AG04449 (cell line): ENCODE results near the gene STH.

Source experiments
- CTCF ChIA-PET: fragments of 350-600 bp; formaldehyde crosslinking; extraction: SDS; loops from one replicate; lab custom pipeline; 2021; ENCODE audit warnings: antibody characterized with exemption; lab: Yijun Ruan, JAX
- POLR2A ChIA-PET: fragments of 400-600, 350-600 bp; formaldehyde crosslinking; extraction: SDS; loops from one replicate; lab custom pipeline; 2020; ENCODE audit warnings: antibody characterized with exemption, inconsistent platforms; lab: Yijun Ruan, JAX
- DNase-seq: peaks from one replicate; pipeline ENCODE4 v3.0.0-alpha.2; 2010; ENCODE audit warnings: low read depth, low spot score
- H3K4me3 ChIP-seq: 2 replicates; pipeline ENCODE4 v1.5.1; 2011; ENCODE audit warnings: low read depth, mild to moderate bottlenecking, control low read depth, low read length
- CTCF ChIP-seq: IDR thresholded peaks from one replicate; pipeline ENCODE4 v1.5.1; 2011; ENCODE audit warnings: mild to moderate bottlenecking, moderate library complexity, low read length, control low read depth, inconsistent platforms; ENCODE audit not compliant: insufficient read depth; ENCODE audit errors: missing control alignments

Gene STH

GRCh38 chr17:46037722-46038255 lies 38.7 kb downstream of the STH start:
- ChIA-PET POLR2A (no interaction called here), CTCF (interaction anchor here (0.6 to 12.2 kb wide), 5 partner anchors 9 to 155 kb away, joined by 3 to 131 read pairs (median 6); partner anchors contain the start of gene KANSL1)
- DNase-seq: no peak
- no peak for TF ChIP-seq CTCF
- no peak overlapping the region for H3K4me3 ChIP-seq

GRCh38 chr17:46038414-46038813 lies 39.4 kb downstream of the STH start:
- no peak overlapping the region for H3K4me3 ChIP-seq
- TF ChIP-seq CTCF: no peak
- CTCF ChIA-PET: interaction anchor here (1.6 to 12.2 kb wide), 5 partner anchors 10 to 154 kb away, joined by 4 to 131 read pairs (median 9); partner anchors contain the start of gene KANSL1
- DNase-seq: no peak
- POLR2A ChIA-PET: no interaction called here

DNA sequence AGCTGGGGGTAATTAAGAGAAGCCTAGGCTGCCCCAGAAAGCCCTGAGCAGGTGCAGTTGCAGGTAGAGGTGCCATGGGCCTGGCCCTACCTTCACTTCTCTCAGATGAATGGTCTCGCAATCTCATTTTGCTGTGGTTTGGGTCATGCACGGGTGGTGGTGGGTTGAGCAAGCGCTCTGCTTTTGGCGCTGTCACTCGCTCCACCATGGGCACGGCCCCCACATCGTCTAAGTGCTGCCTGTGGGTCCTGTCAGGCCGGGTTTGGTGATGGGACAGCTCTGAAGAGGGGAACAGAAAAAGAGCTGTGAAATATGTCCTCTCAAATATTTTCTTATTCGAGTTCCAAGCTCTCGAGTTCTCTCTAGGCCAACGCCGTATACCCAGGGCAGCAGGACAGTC lies 39.9 kb downstream of the STH start:
- ChIA-PET POLR2A (no interaction called here), CTCF (interaction anchor here (1.4 to 12.2 kb wide), 7 partner anchors 10 to 154 kb away, joined by 3 to 131 read pairs (median 6); partner anchors contain the start of gene KANSL1)
- DNase-seq: no peak
- TF ChIP-seq CTCF: no peak
- H3K4me3 ChIP-seq: no peak overlapping the region

DNA sequence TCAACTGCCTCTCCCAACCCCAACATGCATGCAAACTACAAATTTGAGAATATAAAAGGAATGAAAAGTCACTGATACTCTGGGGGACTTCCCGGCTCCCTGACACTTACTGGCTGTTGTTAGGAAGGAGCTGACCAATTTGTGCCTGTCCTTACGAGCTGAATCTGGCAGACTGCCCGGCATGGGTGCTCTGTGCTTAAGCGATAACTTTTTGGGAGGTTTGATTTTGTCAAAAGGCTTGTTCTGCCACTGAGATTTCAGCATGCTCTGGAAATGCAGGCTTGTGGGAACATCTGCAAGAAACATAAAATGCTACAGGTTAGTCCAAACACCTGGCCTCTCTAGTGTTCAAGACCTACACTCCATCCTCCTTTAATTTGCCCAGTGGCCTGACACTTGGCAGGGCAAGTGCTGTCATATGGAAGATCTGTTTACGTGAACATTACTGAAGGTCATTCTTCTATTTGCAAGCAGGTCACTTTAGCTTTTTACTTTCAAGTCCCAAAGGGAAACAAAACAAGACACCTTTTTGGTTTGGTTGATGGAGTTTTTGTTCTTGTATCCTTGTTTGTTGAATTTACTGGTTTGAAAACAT lies 40.6 kb downstream of the STH start:
- TF ChIP-seq CTCF: no peak
- DNase-seq: no peak
- CTCF ChIA-PET: interaction anchor here (1.4 to 12.2 kb wide), 7 partner anchors 11 to 173 kb away, joined by 3 to 131 read pairs (median 8); partner anchors contain the start of gene KANSL1
- no peak overlapping the region for H3K4me3 ChIP-seq
- POLR2A ChIA-PET: no interaction called here

- TF ChIP-seq CTCF: no peak
- no peak overlapping the region for H3K4me3 ChIP-seq
- ChIA-PET POLR2A (no interaction called here), CTCF (interaction anchor here (0.6 to 12.2 kb wide), 11 partner anchors 8 to 236 kb away, joined by 3 to 131 read pairs (median 22); partner anchors contain the start of gene KANSL1)
- DNase-seq: no peak
Measured at GRCh38 chr17:46042246-46042645, 43.2 kb downstream of the STH start.

GRCh38 chr17:46042925-46043324 lies 43.9 kb downstream of the STH start:
- TF ChIP-seq CTCF: no peak
- POLR2A ChIA-PET: no interaction called here
- no peak for DNase-seq
- H3K4me3 ChIP-seq: no peak overlapping the region
- CTCF ChIA-PET: interaction anchor here (0.9 to 12.2 kb wide), 12 partner anchors 9 to 173 kb away, joined by 3 to 131 read pairs (median 22); partner anchors contain the start of gene KANSL1
